Breast epithelium (tissue), 3 donors: ENCODE results near the gene NRXN3.

Source experiments
- POLR2A ChIP-seq: fragments of 450-650 bp; IDR thresholded peaks from one replicate; pipeline ENCODE4 v1.6.1; 2016; ENCODE audit warnings: antibody characterized with exemption, mild to moderate bottlenecking, moderate library complexity
- TF ChIP-seq, protein P1 (sequence below), 3 donors: fragments of 450-650 bp; IDR thresholded peaks; one replicate each; pipeline ENCODE4 v1.5.1; 2016 to 2017; ENCODE audit warnings: antibody characterized with exemption in 3 of 3, mild to moderate bottlenecking in 3 of 3, moderate library complexity in 3 of 3

GRCh38 chr14:78767436-78767835 lies 597.3 kb downstream of the NRXN3 start:
- TF ChIP-seq, protein P1, sequence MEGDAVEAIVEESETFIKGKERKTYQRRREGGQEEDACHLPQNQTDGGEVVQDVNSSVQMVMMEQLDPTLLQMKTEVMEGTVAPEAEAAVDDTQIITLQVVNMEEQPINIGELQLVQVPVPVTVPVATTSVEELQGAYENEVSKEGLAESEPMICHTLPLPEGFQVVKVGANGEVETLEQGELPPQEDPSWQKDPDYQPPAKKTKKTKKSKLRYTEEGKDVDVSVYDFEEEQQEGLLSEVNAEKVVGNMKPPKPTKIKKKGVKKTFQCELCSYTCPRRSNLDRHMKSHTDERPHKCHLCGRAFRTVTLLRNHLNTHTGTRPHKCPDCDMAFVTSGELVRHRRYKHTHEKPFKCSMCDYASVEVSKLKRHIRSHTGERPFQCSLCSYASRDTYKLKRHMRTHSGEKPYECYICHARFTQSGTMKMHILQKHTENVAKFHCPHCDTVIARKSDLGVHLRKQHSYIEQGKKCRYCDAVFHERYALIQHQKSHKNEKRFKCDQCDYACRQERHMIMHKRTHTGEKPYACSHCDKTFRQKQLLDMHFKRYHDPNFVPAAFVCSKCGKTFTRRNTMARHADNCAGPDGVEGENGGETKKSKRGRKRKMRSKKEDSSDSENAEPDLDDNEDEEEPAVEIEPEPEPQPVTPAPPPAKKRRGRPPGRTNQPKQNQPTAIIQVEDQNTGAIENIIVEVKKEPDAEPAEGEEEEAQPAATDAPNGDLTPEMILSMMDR (IDR thresholded peaks at IDR 0.05): no peak
- TF ChIP-seq POLR2A: no peak
